Epidermal melanocyte (primary cell): ENCODE results near the gene SSTR5.
"Not testable (repeated sequence)": the region's sequence is repeated elsewhere in the genome, so short reads cannot be mapped to it uniquely, and the experiment has no call there.

Source experiments
- DNase-seq: peaks from one replicate; pipeline ENCODE4 v3.0.0; 2011; ENCODE audit warnings: low spot score; ENCODE audit not compliant: insufficient read length

The SSTR5 gene

DNA sequence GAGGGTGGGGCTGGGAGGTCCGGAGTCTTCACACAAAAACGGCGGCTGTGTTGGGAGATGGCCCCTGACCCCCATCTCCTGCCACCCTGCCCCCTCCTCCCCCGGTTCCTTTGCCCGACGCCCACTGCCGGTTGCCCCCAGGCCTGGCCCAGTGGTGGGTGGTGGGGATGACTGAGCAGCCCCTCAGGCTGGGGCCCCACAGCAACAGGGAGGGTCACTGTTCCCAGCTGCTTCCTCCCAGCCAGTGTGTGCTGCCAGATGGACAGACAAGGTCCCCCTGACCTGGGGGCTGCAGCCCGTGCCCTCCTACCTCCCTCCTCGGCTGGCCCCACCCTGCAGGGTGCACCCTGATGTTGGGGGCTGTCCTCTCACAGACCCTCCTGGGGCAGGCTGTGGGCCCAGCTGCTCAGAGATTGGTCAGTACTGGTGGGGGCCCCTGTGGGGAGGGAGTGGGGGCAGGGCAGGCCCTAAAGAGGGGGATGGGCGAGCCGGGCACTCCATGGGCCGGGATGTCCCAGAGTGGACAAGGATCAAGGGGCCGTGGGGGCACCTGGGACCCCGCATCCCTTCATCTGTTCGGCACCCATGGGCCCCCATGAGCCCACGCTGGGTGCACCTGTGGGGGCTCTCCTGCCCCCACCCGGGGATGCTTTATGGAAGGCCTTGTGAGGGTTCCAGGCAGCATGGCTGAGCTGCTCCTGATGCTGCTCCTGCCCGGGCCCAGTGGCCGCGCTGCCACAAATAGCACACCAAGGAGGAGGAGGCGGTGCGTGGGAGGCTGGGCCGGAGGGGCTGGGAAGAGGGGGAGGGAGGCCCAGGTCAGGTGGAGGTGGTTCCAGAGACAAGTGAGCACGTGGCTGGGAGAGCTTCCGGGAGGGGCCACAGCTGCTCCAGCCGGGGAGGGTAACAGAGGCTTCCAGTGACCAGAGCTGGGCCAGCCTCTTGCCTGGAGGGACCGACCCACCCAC, 18.4 kb downstream of the SSTR5 start:
- no peak for DNase-seq

DNA sequence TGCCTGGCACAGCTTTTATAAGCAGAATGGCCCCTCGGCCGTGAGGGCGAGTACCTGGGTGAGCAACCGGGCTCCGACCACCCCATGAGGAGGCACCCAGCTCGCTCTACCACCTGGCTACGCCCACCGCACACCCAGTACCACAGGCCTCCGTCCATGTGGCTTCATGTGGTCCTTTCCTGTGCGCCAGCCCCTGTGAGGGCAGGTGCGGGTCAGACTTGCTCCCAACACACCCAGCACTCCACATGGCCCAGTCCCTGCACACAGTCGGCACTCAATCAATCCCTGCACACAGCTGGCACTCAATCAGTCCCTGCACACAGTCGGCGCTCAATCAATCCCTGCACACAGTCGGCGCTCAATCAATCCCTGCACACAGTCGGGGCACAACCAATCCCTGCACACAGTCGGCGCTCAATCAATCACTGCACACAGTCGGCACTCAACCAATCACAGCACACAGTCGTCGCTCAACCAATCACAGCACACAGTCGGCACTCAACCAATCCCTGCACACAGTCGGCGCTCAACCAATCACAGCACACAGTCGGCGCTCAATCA, 19.5 kb downstream of the SSTR5 start:
- no peak for DNase-seq

DNA sequence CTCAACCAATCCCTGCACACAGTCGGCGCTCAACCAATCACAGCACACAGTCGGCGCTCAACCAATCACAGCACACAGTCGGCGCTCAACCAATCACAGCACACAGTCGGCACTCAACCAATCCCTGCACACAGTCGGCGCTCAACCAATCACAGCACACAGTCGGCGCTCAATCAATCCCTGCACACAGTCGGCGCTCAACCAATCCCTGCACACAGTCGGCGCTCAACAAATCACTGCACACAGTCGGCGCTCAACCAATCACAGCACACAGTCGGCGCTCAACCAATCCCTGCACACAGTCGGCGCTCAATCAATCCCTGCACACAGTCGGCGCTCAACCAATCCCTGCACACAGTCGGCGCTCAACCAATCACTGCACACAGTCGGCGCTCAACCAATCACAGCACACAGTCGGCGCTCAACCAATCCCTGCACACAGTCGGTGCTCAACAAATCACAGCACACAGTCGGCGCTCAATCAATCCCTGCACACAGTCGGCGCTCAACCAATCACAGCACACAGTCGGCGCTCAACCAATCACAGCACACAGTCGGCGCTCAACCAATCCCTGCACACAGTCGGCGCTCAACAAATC, 20.2 kb downstream of the SSTR5 start:
- not testable (repeated sequence) for DNase-seq

DNA sequence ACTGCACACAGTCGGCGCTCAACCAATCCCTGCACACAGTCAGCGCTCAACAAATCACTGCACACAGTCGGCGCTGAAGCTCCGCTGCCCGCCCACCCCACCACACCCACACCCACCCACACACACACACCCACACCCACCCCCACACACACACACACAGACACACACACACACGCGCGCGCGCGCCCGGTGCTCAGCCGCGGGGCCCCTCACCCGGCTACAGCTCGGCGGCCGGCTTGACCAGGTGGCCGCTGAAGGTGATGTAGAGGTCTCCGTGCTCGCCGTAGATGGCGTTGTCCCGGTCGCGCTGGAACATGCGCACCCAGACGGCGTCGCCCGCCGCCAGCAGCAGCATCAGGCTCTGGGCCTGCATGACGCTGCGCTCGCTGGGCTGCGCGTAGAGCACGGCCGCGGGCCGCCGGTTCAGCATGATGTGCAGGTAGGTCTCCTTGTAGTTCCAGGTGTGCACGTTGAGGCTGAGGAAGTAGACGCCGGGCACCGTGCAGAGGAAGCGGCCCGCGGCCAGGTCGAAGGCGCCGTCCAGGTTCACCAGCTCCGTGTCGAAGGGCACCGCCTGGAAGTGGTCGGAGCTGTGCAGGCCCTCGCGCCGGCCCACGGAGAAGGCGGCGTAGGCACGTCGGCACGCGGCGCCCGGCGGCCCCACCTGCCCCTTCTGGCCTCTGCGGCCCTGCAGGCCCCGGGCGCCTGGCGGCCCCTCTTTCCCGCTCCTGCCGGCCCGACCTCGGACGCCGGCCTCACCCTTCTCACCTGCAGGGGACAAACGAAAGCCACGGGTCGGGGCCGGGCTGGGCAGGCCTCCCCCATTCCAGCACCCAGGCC, 21.0 kb downstream of the SSTR5 start:
- no peak for DNase-seq

DNA sequence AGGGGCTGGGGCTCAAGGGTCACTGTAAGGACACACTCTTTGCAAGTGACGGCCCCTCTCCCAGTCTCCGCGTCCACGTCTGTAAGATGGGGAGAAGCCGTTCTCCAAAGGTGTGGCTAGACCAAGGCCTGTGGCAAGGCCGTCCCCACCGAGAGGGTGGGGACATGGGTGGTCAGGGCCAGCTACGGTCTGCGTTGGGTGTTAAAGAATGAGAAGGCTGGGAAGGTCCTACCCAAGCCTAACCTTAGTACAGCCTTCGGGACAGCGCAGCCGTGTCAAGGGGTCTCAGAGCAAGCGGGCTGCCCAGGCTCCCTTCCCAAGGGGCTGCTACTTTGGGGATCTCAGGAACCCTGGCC, 21.6 kb downstream of the SSTR5 start:
- DNase-seq, result no peak

DNA sequence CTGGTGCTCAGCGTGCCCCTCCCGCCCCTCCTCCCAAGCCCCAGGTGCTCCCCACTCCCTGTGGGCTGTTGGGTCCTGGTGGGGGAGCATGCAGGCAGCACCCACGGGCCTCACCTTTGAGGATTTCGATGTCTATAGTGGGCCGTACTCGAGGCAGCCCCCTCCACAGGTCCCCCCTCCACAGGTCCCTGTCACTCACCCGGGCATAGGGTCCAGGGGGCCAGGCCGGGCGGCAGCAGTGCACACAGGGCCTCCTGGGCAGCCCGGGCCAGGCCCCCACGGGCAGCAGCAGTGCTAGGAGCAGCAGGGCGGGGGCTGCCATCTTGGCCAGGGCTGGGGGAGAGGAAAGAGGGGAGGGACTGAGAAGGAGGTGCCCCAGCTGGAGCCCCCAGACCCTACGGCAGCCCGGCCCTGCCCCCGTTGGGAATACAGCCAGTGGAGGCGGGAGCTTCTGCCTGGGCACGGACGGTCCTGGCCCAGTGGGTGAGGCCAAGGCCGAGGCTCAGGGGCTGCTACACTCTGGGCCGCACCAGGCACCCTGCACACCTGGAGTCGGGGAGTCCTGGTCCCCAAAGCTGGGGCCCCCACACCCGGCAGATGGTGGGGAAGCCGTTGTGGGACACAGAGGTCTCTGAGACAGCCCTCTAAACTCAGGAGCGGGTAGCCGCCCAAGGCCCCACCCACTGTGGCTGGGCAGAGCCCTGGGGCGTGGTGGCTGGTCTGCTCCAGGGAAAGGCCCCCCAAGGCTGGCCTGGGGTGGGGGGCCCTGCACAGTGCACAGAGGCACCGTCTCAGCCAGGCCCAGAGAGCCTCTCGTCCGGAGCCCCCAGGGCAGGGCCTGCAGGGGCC, 22.3 kb downstream of the SSTR5 start:
- DNase-seq, result no peak

DNA sequence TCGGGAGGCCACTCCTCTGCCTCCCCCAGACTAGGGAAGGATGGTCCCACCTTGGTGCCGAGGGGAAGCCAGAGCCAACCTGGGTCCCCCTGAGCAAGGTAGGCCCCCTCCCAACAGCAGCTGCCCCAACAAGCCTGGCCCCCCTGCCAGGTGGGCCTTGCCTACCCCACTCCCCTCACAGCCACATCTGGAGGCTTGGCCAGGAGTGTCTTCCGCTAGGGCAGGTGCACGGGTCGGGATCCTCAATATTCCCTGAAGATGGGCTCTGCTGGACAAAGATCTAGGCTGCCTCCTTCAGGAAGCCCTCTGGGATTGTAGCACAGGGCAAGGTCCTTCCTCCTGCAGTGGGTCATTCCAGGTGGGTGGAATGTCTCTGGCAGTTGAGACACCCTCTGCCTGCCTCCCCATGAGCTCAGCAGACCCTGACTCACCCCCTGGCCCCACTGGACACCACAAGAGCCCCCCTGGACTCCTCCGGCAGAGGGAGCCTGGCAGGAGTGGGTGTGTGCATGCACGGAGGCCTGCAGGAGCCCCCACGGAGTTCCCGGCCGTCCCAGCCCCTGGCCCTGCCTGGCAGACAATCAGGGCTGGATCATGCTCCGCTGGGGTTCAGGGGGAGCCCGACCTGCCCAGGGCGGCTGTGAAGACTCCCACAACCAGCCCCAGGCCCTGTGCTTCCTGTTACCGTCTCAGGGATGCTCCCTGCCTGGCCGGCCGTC, 23.1 kb downstream of the SSTR5 start:
- no peak for DNase-seq

DNA sequence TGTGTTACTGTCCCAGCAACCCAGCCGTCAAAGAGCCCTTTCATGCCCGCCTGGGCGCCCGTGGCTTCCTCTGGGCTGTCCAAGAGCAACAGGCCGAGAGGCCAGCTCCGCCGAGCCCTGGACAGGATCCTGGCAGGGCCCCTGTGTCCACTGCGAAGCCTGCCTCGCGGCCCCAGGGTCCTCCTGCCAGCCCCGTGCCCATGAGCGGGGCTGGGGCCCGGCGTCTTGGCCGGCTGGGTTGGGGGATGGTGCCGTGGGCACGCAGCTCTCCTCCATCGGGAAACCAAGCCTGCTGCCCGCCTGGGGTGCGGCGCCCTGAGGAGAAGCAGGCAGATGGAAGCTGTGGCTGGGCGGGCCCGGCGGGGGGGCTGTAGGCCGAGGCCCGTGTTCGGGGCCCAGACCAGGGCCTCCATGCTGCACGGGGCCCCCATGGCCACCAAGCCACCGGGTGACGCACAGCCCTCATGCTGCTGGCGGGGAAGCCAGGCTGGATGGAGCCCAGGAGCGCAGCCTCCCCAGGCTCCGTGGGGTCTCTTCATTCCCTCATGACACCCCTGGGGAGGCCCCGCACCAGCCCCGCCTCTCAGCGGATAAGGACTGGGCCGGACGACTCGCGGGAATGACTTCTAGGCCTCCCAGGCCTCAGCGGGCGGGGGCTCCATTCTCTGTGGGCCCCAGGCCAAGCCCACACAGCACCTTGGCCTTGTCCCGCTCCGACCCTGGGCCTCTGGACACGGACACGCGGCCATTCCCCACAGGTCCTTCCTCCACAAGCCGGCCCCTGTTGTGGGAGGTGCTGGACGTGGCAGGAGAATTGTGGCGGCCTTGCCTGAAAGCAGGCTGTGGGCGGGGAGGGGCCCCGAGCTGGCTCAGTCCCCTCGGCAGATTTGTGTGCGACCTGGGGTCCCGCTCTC, 23.9 kb downstream of the SSTR5 start, which contains the start of gene C1QTNF8:
Gene C1QTNF8 (minus strand): TSS at position 76 of the 914 bp plus-strand sequence. CDS start 1,322 bp downstream, outside the sequence.
- no peak for DNase-seq

DNA sequence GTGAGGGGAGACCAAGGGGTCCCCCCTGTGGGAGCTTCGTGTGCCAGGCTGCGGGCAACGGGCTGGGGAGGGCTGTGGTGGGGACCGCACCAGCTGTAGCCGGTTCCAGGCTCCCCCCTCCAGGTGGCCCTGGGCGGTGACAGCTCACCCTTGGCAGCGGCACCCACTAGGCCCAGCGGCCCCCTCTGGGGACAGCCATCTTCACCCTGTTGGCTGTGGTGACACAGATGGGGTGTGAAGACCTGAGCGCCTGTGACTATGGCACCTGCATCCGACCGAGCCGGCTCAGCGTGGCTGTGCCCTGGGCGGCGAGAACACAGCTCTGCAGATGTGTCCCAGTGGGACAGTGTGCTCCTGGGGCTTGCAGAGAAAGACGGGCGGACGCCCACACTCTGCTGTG, 24.6 kb downstream of the SSTR5 start:
- no peak for DNase-seq

DNA sequence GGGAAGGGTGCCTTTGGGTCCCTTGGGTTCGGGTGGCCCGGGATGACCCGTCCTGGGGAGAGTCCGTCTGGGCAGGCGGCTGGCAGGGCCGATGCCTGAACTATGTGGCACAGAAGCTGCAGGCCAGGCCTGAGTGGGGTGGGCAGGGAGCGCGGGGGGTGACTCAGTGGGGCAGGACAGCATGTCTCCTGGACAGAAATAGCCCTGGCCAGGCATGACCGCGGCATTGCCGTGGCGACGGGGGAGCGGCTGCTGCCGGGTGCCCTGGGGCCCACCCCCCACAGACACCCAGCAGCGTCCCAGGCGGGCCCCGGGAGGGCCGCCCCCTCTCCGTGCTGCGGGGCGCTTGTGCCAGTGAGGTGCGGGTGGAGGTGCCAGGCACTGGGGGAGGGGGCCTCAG, 25.3 kb downstream of the SSTR5 start:
- DNase-seq, result no peak

DNA sequence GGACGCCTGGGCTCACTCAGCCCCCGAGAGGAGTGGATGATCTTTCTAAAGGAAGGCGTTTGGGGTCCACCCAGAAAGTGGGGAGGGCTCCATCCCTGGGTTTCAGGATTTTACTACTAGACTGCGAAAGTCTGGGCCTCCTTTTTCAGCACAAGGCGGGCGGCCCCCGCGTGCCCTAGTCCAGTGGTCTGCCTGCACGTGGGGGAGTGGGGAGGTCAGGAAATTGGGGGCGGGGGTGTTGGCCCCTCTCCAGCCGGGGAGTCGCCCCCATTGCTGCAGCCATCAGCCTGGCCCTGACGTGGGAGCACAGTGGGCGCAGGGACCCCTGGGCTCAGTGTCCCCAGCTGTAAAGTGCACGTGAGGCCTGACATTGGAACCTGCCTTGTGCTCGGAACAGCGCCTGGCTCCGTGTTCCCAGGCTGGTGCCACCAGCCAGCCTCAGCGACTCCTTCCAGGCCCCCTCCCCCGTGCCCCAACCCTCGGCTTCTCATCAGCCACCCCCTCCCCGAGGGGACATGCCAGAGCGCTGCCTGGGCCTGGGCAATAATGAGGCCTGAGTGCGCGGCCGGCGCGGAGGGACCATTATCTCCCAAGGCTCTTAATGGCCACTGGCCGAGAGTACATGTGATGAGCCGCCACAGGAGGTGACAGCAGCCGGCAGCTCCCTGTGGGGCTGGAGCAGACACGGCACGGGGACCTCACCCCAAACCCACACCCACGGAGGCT, 25.9 kb downstream of the SSTR5 start:
- DNase-seq, result no peak

DNA sequence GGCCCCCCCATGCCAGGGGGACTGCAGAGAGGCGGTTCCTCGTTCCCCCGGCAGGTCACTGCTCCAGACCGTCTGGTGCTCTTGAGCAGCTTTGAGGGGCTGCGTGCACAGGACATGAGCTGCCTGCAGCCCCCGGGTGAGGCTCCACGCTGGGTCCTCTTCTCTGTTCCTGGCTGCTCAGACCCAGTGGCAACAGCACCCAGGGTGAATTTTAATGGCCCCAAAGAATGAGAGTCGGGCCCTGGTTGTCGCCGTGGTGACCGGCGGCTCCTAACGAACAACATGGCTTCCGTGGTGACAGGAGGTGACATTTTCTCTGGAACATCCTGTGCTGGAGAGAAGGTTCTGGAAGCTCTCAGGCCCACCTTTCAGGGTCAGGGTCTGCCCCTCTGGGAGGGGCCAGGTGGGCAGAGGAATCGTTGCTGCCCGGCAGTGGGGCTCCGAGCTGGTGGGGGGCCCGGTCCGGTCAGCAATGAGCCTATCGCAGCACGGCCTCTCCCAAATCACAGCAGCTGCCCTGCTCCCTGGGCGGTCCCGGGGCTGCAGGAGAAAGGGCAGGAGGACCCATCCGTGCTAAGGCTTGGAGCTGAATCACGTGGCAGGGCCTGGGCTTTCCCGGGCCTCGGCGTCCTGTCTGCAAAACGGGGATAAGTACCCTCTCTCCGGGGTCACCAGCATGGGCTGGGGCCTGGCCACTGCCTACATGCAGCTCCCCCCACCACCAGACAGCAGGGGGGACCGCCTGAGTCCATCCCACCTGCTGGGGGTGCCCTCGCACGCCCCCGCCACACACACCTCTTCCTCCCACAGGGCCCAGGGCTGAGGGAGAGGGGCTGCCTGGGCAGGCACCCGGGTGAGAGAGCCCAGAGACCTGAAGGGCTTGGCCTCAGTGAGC, 26.9 kb downstream of the SSTR5 start:
- no peak for DNase-seq

DNA sequence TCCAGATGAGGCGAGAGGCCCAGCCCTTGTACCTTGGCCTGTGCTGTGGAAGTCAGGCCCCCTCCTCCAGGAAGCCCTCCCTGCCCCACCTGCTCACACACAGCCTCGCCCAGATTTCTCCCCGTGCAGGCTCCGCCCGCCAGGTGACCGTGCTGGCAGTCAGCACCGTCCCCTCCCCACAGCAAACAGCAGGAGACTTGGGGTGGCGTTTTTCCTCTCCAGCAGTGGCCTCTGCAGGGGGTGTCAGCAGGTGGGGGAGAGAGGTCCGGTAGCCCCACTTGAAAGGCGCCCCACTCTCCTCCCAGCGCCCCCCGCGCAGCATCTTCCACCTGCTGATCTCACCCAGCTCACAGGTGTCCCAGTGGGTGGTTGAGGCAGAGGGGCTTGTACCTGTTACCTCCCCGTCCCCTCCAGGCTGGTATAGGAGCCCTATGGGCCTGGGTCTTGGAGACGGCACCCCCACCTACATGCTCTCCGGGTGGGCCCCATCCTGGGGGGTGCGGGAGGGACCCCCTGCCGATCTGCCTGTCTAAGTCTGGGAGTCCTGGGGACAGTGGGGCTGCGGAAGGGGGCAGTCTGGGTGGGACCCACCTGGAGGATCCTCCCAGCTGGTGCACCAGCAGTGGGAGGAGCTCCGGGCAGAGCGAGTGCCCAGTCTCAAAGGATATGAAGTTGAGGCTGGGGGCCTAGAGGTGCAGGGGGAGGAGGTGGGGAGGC, 27.7 kb downstream of the SSTR5 start:
- DNase-seq, result no peak

DNA sequence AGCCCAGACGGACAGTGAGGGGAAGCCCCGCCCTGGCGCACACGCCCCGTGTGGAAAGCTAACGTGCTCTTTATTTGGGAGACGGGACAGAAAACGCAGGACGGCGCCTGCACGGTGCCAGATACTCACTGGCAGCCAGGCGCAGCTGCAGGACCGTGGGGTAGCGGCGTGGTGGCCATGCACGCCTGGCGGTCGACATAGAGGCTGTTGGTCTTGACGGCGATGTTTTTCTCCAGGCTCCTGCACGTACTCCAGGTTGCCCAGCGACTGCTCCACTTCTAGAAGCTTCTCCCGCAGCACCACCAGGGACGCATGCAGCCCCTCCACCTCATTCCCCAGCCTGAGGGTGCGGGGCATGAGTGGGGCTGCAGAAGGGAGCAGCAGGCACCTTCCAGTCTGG, 28.6 kb downstream of the SSTR5 start:
- no peak for DNase-seq

DNA sequence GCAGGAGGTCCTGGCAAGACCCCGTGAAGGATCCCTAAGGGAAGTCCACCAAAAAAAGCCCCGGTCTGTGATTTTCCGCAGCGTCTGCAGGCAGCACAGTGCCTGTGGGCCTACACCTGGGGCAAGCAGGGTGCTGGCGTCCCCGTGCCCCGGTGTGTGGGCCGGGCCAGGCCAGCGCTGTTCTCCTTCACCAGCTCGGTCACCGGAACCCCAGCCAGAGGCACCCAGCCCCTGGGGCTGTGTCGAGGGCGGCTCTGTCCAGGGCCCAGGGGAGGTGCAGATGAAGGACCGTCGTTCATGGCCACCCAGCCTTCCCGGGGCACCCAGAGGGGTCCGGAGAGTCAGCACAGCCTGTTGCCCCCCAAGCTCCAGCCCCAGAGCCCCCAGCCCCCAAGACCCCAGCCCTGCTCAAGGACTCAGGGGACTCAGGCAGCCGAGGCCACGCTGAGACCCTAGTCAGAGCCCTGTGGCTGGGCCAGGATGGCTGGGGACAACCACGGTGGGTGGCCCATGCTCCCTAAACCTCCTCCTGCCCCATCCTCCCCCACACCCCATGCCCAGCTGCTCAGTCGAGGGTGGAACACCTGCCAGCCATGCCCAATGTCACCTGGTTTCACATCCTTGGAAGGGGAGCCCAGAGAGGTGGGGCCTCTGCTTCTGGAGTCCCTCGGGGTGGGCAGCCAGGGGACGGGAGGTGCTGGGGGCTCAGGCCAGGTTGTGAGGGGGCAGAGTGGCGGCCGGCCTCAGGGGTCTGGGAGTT, 29.2 kb downstream of the SSTR5 start:
- no peak for DNase-seq

DNA sequence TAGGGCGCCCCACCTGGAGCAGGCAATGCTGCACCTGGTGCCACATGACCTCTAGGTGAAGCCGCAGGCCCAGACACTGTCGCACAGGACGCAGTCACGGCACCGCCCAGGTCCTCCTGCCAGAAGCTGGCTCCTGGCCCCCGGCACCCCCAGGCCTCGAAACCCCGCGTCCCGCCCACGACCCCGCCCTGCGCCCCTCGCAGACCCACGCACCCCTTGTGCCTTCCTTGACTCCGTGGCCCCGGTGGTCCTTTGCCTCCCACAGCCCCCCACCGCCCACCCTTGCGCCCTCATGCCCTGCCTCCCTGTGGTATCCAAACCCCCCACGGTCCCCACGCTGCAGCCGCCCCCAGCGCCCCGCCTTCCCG, 29.8 kb downstream of the SSTR5 start:
- no peak for DNase-seq
